Mucosa of rectum (tissue), 2 donors: ENCODE data around the gene SEPSECS.

ENCODE experiments used
- H3K27ac ChIP-seq, 2 donors: one replicate each; pipeline ENCODE4 v1.7.0; 2013; ENCODE audit warnings: inconsistent platforms in 2 of 2, low read depth in 2 of 2, low read length in 2 of 2
- H3K27me3 ChIP-seq, 2 donors: one replicate each; pipeline ENCODE4 v1.7.0; 2013; ENCODE audit warnings: low read length in 2 of 2; ENCODE audit not compliant: control insufficient read depth in 2 of 2, insufficient read depth in 2 of 2
- H3K36me3 ChIP-seq, 2 donors: one replicate each; pipeline ENCODE4 v1.7.0; 2013; ENCODE audit warnings: low read length in 2 of 2; ENCODE audit not compliant: control insufficient read depth in 2 of 2, insufficient read depth in 2 of 2
- H3K4me1 ChIP-seq, 2 donors: one replicate each; pipeline ENCODE4 v1.7.0; 2013; ENCODE audit warnings: low read length in 2 of 2, mild to moderate bottlenecking in 1 of 2; ENCODE audit not compliant: control insufficient read depth in 2 of 2, insufficient read depth in 2 of 2
- H3K4me3 ChIP-seq, 2 donors: one replicate each; pipeline ENCODE4 v1.7.0; 2013; ENCODE audit warnings: low read length in 2 of 2
- H3K9ac ChIP-seq, 2 donors: one replicate each; pipeline ENCODE4 v1.7.0; 2013; ENCODE audit warnings: low read length in 2 of 2, low read depth in 1 of 2, mild to moderate bottlenecking in 1 of 2
- H3K9me3 ChIP-seq, 2 donors: one replicate each; pipeline ENCODE4 v1.7.0; 2013; ENCODE audit warnings: low read length in 2 of 2; ENCODE audit not compliant: control insufficient read depth in 2 of 2
- donor health status: healthy.
- donor health status: Normal muscosa, but diverticular disease.

The SEPSECS gene

GRCh38 chr4:25131381-25131780 lies 28.9 kb downstream of the SEPSECS start:
- H3K27me3 ChIP-seq, result no peaks in the 10 kb centered on the region
- peaks cover 0 to 2% of the 10 kb centered on the region in 2 donors for H3K36me3 ChIP-seq
- H3K9me3 ChIP-seq, result no peaks in the 10 kb centered on the region
- no peak overlapping the region for H3K27ac ChIP-seq
- H3K9ac ChIP-seq, result no peak overlapping the region
- H3K4me1 ChIP-seq, result peaks cover 0 to 9% of the 10 kb centered on the region in 2 donors
- H3K4me3 ChIP-seq, result no peak overlapping the region

GRCh38 chr4:25129917-25130316 lies 30.3 kb downstream of the SEPSECS start:
- no peak overlapping the region for H3K9ac ChIP-seq
- no peaks in the 10 kb centered on the region for H3K27me3 ChIP-seq
- H3K4me1 ChIP-seq, result peaks cover 0 to 9% of the 10 kb centered on the region in 2 donors
- H3K4me3 ChIP-seq, result no peak overlapping the region
- no peak overlapping the region for H3K27ac ChIP-seq
- no peaks in the 10 kb centered on the region for H3K9me3 ChIP-seq
- peaks cover 2 to 5% of the 10 kb centered on the region in 2 donors for H3K36me3 ChIP-seq

- Histone ChIP-seq H3K9ac (no peak overlapping the region), H3K27ac (no peak overlapping the region), H3K36me3 (peaks cover 5 to 9% of the 10 kb centered on the region in 2 donors), H3K4me1 (peaks cover 0 to 9% of the 10 kb centered on the region in 2 donors), H3K4me3 (no peak overlapping the region), H3K9me3 (no peaks in the 10 kb centered on the region), H3K27me3 (no peaks in the 10 kb centered on the region)
These were observed 31.6 kb downstream of the SEPSECS start for GRCh38 chr4:25128671-25129070.

- no peak overlapping the region for H3K27ac ChIP-seq
- H3K4me1 ChIP-seq, result no peaks in the 10 kb centered on the region
- H3K9me3 ChIP-seq, result no peaks in the 10 kb centered on the region
- no peak overlapping the region for H3K4me3 ChIP-seq
- H3K36me3 ChIP-seq, result peaks cover 7 to 15% of the 10 kb centered on the region in 2 donors
- no peak overlapping the region for H3K9ac ChIP-seq
- H3K27me3 ChIP-seq, result no peaks in the 10 kb centered on the region
These were observed 37.0 kb downstream of the SEPSECS start for GRCh38 chr4:25123236-25123635.

GRCh38 chr4:25120146-25120940 lies 39.9 kb downstream of the SEPSECS start:
- Histone ChIP-seq H3K27me3 (no peaks in the 10 kb centered on the region), H3K9ac (no peak overlapping the region), H3K4me1 (no peaks in the 10 kb centered on the region), H3K36me3 (peaks cover 5 to 13% of the 10 kb centered on the region in 2 donors), H3K4me3 (no peak overlapping the region), H3K9me3 (no peaks in the 10 kb centered on the region), H3K27ac (no peak overlapping the region)

GRCh38 chr4:25117716-25118472 lies 42.4 kb downstream of the SEPSECS start:
- peaks cover 0 to 1% of the 10 kb centered on the region in 2 donors for H3K36me3 ChIP-seq
- H3K4me3 ChIP-seq, result no peak overlapping the region
- no peaks in the 10 kb centered on the region for H3K4me1 ChIP-seq
- H3K9me3 ChIP-seq, result no peaks in the 10 kb centered on the region
- no peaks in the 10 kb centered on the region for H3K27me3 ChIP-seq
- H3K27ac ChIP-seq, result no peak overlapping the region
- H3K9ac ChIP-seq, result no peak overlapping the region

GRCh38 chr4:25117274-25117673 lies 43.0 kb downstream of the SEPSECS start:
- H3K27ac ChIP-seq, result no peak overlapping the region
- no peaks in the 10 kb centered on the region for H3K4me1 ChIP-seq
- H3K9ac ChIP-seq, result no peak overlapping the region
- H3K4me3 ChIP-seq, result no peak overlapping the region
- H3K36me3 ChIP-seq, result no peaks in the 10 kb centered on the region
- no peaks in the 10 kb centered on the region for H3K9me3 ChIP-seq
- H3K27me3 ChIP-seq, result no peaks in the 10 kb centered on the region

- H3K9ac ChIP-seq, result no peak overlapping the region
- no peaks in the 10 kb centered on the region for H3K27me3 ChIP-seq
- no peaks in the 10 kb centered on the region for H3K4me1 ChIP-seq
- no peaks in the 10 kb centered on the region for H3K36me3 ChIP-seq
- H3K4me3 ChIP-seq, result no peak overlapping the region
- H3K27ac ChIP-seq, result no peak overlapping the region
- no peaks in the 10 kb centered on the region for H3K9me3 ChIP-seq
These were observed 46.0 kb downstream of the SEPSECS start for GRCh38 chr4:25113915-25114904.

GRCh38 chr4:25112995-25113380 lies 47.3 kb downstream of the SEPSECS start:
- Histone ChIP-seq H3K36me3 (no peaks in the 10 kb centered on the region), H3K9me3 (no peaks in the 10 kb centered on the region), H3K27me3 (no peaks in the 10 kb centered on the region), H3K4me3 (no peak overlapping the region), H3K9ac (no peak overlapping the region), H3K4me1 (no peaks in the 10 kb centered on the region), H3K27ac (no peak overlapping the region)
